ENCODE data around the gene SPEN. TPM values are rescaled to one million over a fixed set of nuclear protein-coding genes. Genes with fewer than 3 reads are reported as not detected.

Gene SPEN
- total and polyA plus RNA-seq, 9 of the 15 experiments (the other 6 are each of a cell fraction or from before 2014, with no cell fraction given), result 5.7 to 87.5 (median 27.2) TPM

- peak; percentile 64; the same call in 1 of the 2 replicates for TF ChIP-seq ZNF407 (IDR thresholded peaks at IDR 0.05; ENCODE audit: low read depth)
- peak; percentile 41; the same call in 1 of the 2 replicates for TF ChIP-seq PML (IDR thresholded peaks at IDR 0.05; ENCODE audit: low read length)
- TF ChIP-seq HNRNPL (IDR thresholded peaks at IDR 0.05; ENCODE audit: low read depth, low read length), result 0 out of 2 replicates have a peak, but pooled peaks have one; percentile 38
- TF ChIP-seq ATF3 (IDR thresholded peaks at IDR 0.05), result no peak; the same call in 1 of the 2 replicates
- TF ChIP-seq ATF3 (CRISPR knock-in tag; conservative IDR thresholded peaks at IDR 0.05), result no peak; the same call in 1 of the 2 replicates
- no peak for TF ChIP-seq HDGF (IDR thresholded peaks at IDR 0.05)
- no peak for TF ChIP-seq ESRRB (CRISPR knock-in tag; IDR thresholded peaks at IDR 0.05; ENCODE audit: borderline replicate concordance)
- TF ChIP-seq POU5F1 (IDR thresholded peaks at IDR 0.05; ENCODE audit: borderline replicate concordance, low read depth, low read length, partially characterized antibody), result peak; percentile 99
- TF ChIP-seq MEIS2 (IDR thresholded peaks at IDR 0.05; ENCODE audit: partially characterized antibody), result peak; percentile 98
- peak; percentile 33; the same call in 1 of the 2 replicates for TF ChIP-seq JUN (IDR thresholded peaks at IDR 0.05; ENCODE audit: borderline replicate concordance, low read depth, low read length)
- TF ChIP-seq JUN (CRISPR knock-in tag; IDR thresholded peaks at IDR 0.05; ENCODE audit: borderline replicate concordance), result no peak
- no peak for TF ChIP-seq MEF2A (IDR thresholded peaks at IDR 0.05; ENCODE audit: control insufficient read depth, low read depth, low read length)
- TF ChIP-seq CCAR2 (IDR thresholded peaks at IDR 0.05; ENCODE audit: low read depth, low read length), result no peak
- peak; percentile 81 for TF ChIP-seq ZHX1 (conservative IDR thresholded peaks at IDR 0.05; ENCODE audit: low read length)
- no peak for TF ChIP-seq IFI16 (CRISPR knock-in tag; IDR thresholded peaks at IDR 0.05)
Measured at GRCh38 chr1:15975805-15976680, 128.5 kb downstream of the SPEN start, which contains the start of gene ZBTB17 (continued).

Data from K562 (cell line).